Measurements from ENCODE around the gene PUM1. TPM values are rescaled to one million over a fixed set of nuclear protein-coding genes. Genes with fewer than 3 reads are reported as not detected.
"Not testable (repeated sequence)": the region's sequence is repeated elsewhere in the genome, so short reads cannot be mapped to it uniquely, and the experiment has no call there.

PUM1 gene
- 10 to 100 TPM; 14.3 to 31.0 (median 20.8) TPM for polyA plus RNA-seq

- H3K27ac ChIP-seq (ENCODE audit: low read depth, low read length): peak within 1 kb of the TSS; percentile 66
These were observed at the start of gene PUM1 for GRCh38 chr1:31065310-31066217. PUM1 (minus strand) TSS chr1:31065717; CDS start chr1:31059566, 6,151 bp downstream.

DNA sequence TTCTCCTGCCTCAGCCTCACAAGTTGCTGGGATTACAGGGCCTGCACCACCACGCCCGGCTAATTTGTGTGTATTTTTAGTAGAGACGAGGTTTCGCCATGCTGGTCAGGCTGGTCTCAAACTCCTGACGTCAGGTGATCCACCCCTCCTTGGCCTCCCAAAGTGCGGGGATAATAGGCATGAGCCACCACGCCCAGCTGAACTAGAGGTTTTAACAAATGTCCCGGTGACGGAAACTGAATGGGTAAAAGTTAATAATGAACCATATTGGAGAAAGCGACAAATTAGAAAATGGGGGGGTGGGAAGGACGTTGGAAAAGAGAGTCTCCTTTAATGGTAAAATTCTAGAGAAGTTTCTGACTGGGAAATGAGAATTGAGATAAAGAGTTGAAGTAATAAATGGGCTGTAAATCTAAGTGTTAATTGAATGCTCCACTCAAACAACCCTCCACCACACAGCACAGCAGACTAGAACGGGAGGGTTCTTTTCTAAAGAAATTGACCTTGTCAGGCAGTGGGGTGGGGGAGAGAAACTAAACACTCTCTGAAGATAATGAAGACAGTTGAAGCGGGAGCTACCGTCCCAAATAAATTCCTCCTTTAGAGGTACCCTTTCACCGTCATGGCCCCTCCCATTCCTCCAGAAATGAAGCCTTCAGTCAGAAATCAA lies 46.9 kb upstream of the PUM1 start:
- 53 to 84% (median 76%) methylated on average over 15 of the region's 15 CpGs for WGBS, 3 donors
- H3K27ac ChIP-seq (ENCODE audit: low read depth, low read length): no peak overlapping the region

More at GRCh38 chr1:31065310-31066217, at the start of gene PUM1:
- WGBS, 3 donors: 1% methylated on average over 70 to 72 of the region's 72 CpGs

- H3K27ac ChIP-seq (ENCODE audit: low read depth, low read length): no peak overlapping the region
- 68 to 76% (median 69%) methylated on average over 8 of the region's 8 CpGs for WGBS, 3 donors
These were observed 45.9 kb upstream of the PUM1 start for GRCh38 chr1:31111290-31111951.

- no peak overlapping the region for H3K27ac ChIP-seq (ENCODE audit: low read depth, low read length)
- WGBS, 3 donors: 89 to 94% (median 92%) methylated on average over 7 of the region's 7 CpGs
These were observed 45.3 kb upstream of the PUM1 start for GRCh38 chr1:31110846-31111245.

DNA sequence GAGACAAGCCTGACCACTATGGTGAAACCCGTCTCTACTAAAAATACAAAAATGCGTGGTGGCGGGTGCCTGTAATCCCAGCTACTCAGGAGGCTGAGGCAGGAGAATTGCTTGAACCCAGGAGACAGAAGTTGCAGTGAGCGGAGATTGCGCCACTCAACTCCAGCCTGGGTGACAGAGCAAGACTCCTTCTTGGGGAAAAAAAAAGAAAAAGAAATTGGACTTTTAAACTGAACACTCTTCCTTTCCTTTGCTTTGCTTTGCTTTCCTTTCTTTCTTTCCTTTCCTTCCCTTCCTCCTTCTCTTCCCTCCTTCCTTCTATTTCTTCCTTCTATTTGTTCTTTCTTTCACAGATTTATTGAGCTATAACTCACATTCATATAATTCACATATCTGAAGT lies 43.3 kb upstream of the PUM1 start:
- 57 to 85% (median 67%) methylated on average over 5 of the region's 5 CpGs for whole genome bisulfite sequencing, 3 donors
- no peak overlapping the region for H3K27ac ChIP-seq (ENCODE audit: low read depth, low read length)

GRCh38 chr1:31105646-31106045 lies 40.1 kb upstream of the PUM1 start:
- 90 to 92% (median 90%) methylated on average over 8 of the region's 8 CpGs for WGBS, 3 donors
- no peak overlapping the region for H3K27ac ChIP-seq (ENCODE audit: low read depth, low read length)

GRCh38 chr1:31102501-31102950 lies 37.0 kb upstream of the PUM1 start:
- 49 to 79% (median 52%) methylated on average over 5 of the region's 5 CpGs for WGBS, 3 donors
- no peak overlapping the region for H3K27ac ChIP-seq (ENCODE audit: low read depth, low read length)

- no peak overlapping the region for H3K27ac ChIP-seq (ENCODE audit: low read depth, low read length)
These were observed 35.6 kb upstream of the PUM1 start for GRCh38 chr1:31101147-31101502.

DNA sequence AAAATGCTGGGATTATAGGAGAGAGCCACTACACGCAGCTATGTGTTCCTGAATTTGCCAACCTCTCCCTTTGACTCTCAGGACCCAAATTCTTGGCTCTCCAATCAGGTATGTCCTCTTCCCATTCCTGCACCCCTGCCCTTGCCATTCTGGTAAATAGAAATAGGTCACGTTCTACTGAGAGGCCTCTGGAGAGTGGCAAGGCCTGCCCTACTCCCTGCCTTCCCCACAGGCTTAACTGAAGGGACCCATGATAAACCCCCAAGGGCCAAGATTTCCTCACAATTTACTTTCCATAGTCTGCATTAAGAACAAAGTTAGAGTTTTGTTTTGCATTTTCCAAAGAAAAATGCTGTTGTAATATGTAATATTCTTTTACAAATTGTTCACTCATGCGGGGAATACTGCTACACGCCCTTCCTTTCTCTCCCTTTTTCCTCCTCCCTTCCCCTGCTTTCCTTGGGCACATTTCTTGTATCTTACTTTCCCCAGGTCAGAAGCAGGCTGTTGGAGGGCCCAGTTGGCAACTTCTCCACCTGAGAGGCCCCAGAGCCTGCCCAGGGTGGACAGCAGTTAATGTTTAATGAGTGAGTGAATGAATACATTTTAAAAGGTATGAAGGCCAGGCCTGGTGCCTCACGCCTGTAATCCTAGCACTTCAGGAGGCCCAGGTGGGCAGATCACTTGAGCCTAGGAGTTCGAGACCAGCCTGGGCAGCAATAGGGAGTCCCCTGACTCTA lies 33.9 kb upstream of the PUM1 start:
- WGBS, 3 donors: 67 to 85% (median 83%) methylated on average over 6 of the region's 6 CpGs
- no peak overlapping the region for H3K27ac ChIP-seq (ENCODE audit: low read depth, low read length)

More at GRCh38 chr1:31101147-31101502, 35.6 kb upstream of the PUM1 start:
- 32 to 60% (median 44%) methylated on average over 4 of the region's 4 CpGs for WGBS, 3 donors

DNA sequence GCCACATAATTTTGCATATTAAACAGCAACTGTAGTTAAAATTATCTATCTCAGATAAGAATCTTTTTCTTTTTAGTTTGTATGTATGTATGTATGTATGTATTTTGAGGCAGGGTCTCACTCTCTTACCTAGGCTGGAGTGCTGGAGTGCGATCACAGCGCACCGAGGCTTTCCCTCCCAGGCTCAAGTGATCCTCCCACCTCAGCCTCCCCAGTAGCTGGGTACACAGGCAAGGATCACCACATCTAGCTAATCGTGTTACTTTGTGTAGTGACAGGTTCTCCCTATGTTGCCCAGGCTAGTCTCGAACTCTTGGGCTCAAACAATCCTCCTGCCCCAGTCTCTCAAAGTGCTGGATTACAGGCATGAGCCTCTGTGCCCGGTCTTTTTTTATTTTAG lies 30.5 kb upstream of the PUM1 start:
- WGBS, 3 donors: 83 to 89% (median 85%) methylated on average over 6 of the region's 6 CpGs
- no peak overlapping the region for H3K27ac ChIP-seq (ENCODE audit: low read depth, low read length)

- no peak overlapping the region for H3K27ac ChIP-seq (ENCODE audit: low read depth, low read length)
- 85 to 93% (median 91%) methylated on average over 12 of the region's 12 CpGs for WGBS, 3 donors
These were observed 29.9 kb upstream of the PUM1 start for GRCh38 chr1:31095298-31095981.

DNA sequence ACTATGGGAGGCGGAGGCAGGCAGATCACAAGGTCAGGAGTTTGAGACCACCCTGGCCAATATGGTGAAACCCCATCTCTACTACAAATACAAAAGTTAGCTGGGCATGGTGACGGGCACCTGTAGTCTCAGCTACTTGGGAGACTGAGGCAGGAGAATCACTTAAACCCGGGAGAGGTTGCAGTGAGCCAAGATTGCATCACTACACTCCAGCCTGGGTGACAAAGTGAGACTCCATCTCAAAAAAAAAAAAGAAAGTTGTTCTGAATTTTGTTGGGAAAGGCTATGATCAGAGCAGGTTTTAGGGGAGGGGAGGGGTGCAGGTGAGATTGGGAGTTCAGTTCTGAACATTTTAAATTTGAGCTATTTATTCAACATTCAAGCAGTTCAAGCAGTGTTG lies 22.6 kb upstream of the PUM1 start:
- 89 to 92% (median 90%) methylated on average over 3 of the region's 3 CpGs for WGBS, 3 donors
- not testable (repeated sequence) for H3K27ac ChIP-seq (ENCODE audit: low read depth, low read length)

- no peak overlapping the region for H3K27ac ChIP-seq (ENCODE audit: low read depth, low read length)
- WGBS, 3 donors: 81 to 84% (median 84%) methylated on average over 16 of the region's 16 CpGs
These were observed 19.5 kb upstream of the PUM1 start for GRCh38 chr1:31084782-31085569.

DNA sequence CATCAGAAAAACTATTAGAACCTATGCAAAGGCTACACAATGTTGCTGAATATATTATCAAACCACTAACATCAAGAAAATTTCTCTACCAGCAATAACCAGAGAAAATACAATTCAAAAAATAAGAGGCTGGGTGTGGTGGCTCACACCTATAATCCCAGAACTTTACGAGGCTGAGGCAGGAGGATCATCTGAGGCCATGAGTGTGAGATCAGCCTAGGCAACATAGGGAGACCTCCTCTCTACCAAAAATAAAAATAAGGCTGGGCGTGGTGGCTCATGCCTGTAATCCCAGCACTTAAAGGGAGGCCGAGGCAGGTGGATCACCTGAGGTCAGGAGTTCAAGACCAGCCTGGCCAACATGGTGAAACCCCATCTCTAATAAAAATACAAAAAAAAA lies 16.9 kb upstream of the PUM1 start:
- H3K27ac ChIP-seq (ENCODE audit: low read depth, low read length): no peak overlapping the region
- WGBS, 3 donors: 92 to 97% (median 96%) methylated on average over 3 of the region's 3 CpGs

DNA sequence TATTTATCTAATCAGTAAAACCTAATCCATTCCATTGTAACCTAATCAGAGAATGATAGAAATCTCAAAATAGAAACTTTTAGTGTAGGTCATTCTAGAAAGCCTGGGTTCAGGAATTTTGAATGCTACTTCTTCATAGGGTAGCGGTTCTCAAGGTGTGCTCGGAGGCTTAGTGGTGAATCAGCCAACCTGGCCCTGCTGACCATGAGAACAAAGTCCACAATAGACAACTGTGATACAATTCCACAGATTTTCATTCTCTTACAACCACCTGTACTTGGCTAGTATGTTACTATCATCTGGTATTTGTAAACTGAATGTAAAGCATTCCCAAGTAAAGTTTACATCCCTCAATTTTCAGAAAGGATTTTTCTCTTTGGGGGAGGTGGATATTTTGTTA lies 7.5 kb upstream of the PUM1 start:
- no peak overlapping the region for H3K27ac ChIP-seq (ENCODE audit: low read depth, low read length)
- 83 to 96% (median 92%) methylated on average over 2 of the region's 2 CpGs for WGBS, 3 donors

GRCh38 chr1:31072304-31072746 lies 6.8 kb upstream of the PUM1 start:
- H3K27ac ChIP-seq (ENCODE audit: low read depth, low read length): no peak overlapping the region
- WGBS, 3 donors: 57 to 67% (median 66%) methylated on average over 4 of the region's 4 CpGs

- WGBS, 3 donors: 62 to 75% (median 73%) methylated on average over 9 of the region's 9 CpGs
- no peak overlapping the region for H3K27ac ChIP-seq (ENCODE audit: low read depth, low read length)
These were observed 3.9 kb upstream of the PUM1 start for GRCh38 chr1:31069392-31069791.
